IMR-90 (cell line): ENCODE results near the gene RPS16. TPM values are rescaled to one million over a fixed set of nuclear protein-coding genes. Genes with fewer than 3 reads are reported as not detected.

Source experiments
- ATAC-seq: fragments of 200-7000 bp; cut with Tn5 transposase; 2 replicates; pipeline ENCODE4 v1.9.1; 2020; ENCODE audit warnings: low read depth, mild to moderate bottlenecking, moderate library complexity
- BruUV-seq: library from RNA; stranded (reverse); fragments of 400-500 nt; replicated peaks from 2 replicates; lab custom pipeline; 2021; lab: Mats Ljungman, UMichigan
- CTCF ChIA-PET: fragments of 300-600 bp; formaldehyde crosslinking; extraction: SDS; loops from one replicate; lab custom pipeline; 2021; ENCODE audit warnings: antibody characterized with exemption; lab: Yijun Ruan, JAX
- POLR2A ChIA-PET: fragments of 300-600 bp; sonication (Branson Sonifier 250); formaldehyde crosslinking; loops from one replicate; lab custom pipeline; 2022; ENCODE audit warnings: antibody characterized with exemption; ENCODE audit not compliant: unreplicated experiment; lab: Charles Lee
- DNase-seq: peaks from one replicate; pipeline ENCODE4 v3.0.0; 2013
- H2AFZ ChIP-seq: replicated peaks from 2 replicates; pipeline ENCODE3; 2013; ENCODE audit warnings: low read length, mild to moderate bottlenecking; ENCODE audit not compliant: poor library complexity
- H2AK5ac ChIP-seq: 2 replicates; pipeline ENCODE4 v1.6.1; 2013; ENCODE audit warnings: low read depth, low read length, inconsistent platforms
- H2AK9ac ChIP-seq: replicated peaks from 2 replicates; pipeline ENCODE3; 2013; ENCODE audit warnings: mild to moderate bottlenecking, low read depth, low read length, moderate library complexity; ENCODE audit not compliant: poor library complexity
- H2BK120ac ChIP-seq: 2 replicates; pipeline ENCODE4 v1.6.1; 2013; ENCODE audit warnings: low read depth, low read length, inconsistent platforms
- H2BK15ac ChIP-seq: 3 replicates; pipeline ENCODE4 v1.6.1; 2013; ENCODE audit warnings: low read depth, low read length, inconsistent platforms
- H2BK20ac ChIP-seq: 2 replicates; pipeline ENCODE4 v1.6.1; 2013; ENCODE audit warnings: low read depth, mild to moderate bottlenecking, inconsistent platforms, low read length, moderate library complexity
- H2BK5ac ChIP-seq: 2 replicates; pipeline ENCODE4 v1.6.1; 2013; ENCODE audit warnings: mild to moderate bottlenecking, low read depth, low read length, inconsistent platforms; ENCODE audit not compliant: poor library complexity, severe bottlenecking
- H3K14ac ChIP-seq: replicated peaks from 2 replicates; pipeline ENCODE4 v1.6.1; 2013; ENCODE audit warnings: low read depth, low read length, inconsistent platforms
- H3K18ac ChIP-seq: 2 replicates; pipeline ENCODE4 v1.6.1; 2013; ENCODE audit warnings: low read depth, low read length, control low read depth
- H3K23ac ChIP-seq: 2 replicates; pipeline ENCODE4 v1.6.1; 2013; ENCODE audit warnings: low read depth, low read length, inconsistent platforms
- H3K27ac ChIP-seq: 2 replicates; pipeline ENCODE4 v1.5.1; 2013; ENCODE audit warnings: mild to moderate bottlenecking, control low read depth, low read length; ENCODE audit not compliant: insufficient read depth
- H3K27me3 ChIP-seq: 2 replicates; pipeline ENCODE4 v1.6.1; 2013; ENCODE audit warnings: low read length; ENCODE audit not compliant: control insufficient read depth, insufficient read depth
- H3K36me3 ChIP-seq: 2 replicates; pipeline ENCODE4 v1.6.1; 2013; ENCODE audit warnings: low read length, mixed read lengths; ENCODE audit not compliant: control insufficient read depth, insufficient read depth
- H3K4ac ChIP-seq: 2 replicates; pipeline ENCODE4 v1.6.1; 2013; ENCODE audit warnings: low read depth, low read length, inconsistent platforms
- H3K4me1 ChIP-seq: 2 replicates; pipeline ENCODE4 v1.6.1; 2013; ENCODE audit warnings: low read length, mixed read lengths; ENCODE audit not compliant: control insufficient read depth, insufficient read depth
- H3K4me2 ChIP-seq: 2 replicates; pipeline ENCODE4 v1.6.1; 2013; ENCODE audit warnings: low read depth, mild to moderate bottlenecking, control low read depth, low read length, moderate library complexity
- H3K4me3 ChIP-seq: 2 replicates; pipeline ENCODE4 v1.5.1; 2013; ENCODE audit warnings: low read depth, mild to moderate bottlenecking, control low read depth, low read length, moderate library complexity; ENCODE audit not compliant: insufficient read depth
- H3K56ac ChIP-seq: 2 replicates; pipeline ENCODE4 v1.6.1; 2013; ENCODE audit warnings: low read length, inconsistent platforms; ENCODE audit not compliant: insufficient read depth; ENCODE audit errors: extremely low read depth
- H3K79me1 ChIP-seq, 2 experiments: 2 replicates each; pipeline ENCODE4 v1.6.1; 2013; ENCODE audit warnings: low read length in 2 of 2, inconsistent platforms in 1 of 2, low read depth in 1 of 2
- H3K9ac ChIP-seq: 2 replicates; pipeline ENCODE4 v1.6.1; 2013; ENCODE audit warnings: low read depth, low read length, control low read depth
- H3K9me1 ChIP-seq: 2 replicates; pipeline ENCODE4 v1.6.1; 2013; ENCODE audit warnings: low read length, inconsistent platforms; ENCODE audit not compliant: insufficient read depth
- H3K9me3 ChIP-seq: 2 replicates; pipeline ENCODE4 v1.6.1; 2013; ENCODE audit warnings: low read length; ENCODE audit not compliant: control insufficient read depth, insufficient read depth
- H4K20me1 ChIP-seq: 2 replicates; pipeline ENCODE4 v1.6.1; 2013; ENCODE audit warnings: low read length, inconsistent platforms; ENCODE audit not compliant: insufficient read depth
- H4K5ac ChIP-seq: 2 replicates; pipeline ENCODE4 v1.6.1; 2013; ENCODE audit warnings: mild to moderate bottlenecking, low read depth, low read length, control low read depth
- H4K8ac ChIP-seq, 2 experiments: 2 replicates each; pipeline ENCODE4 v1.6.1; 2013; ENCODE audit warnings: low read depth in 2 of 2, low read length in 2 of 2, control low read depth in 1 of 2, inconsistent platforms in 1 of 2
- H4K91ac ChIP-seq: 2 replicates; pipeline ENCODE4 v1.6.1; 2013; ENCODE audit warnings: low read depth, low read length, inconsistent platforms; ENCODE audit not compliant: insufficient read depth
- BHLHE40 ChIP-seq: fragments of 150-350 bp; IDR thresholded peaks from 2 replicates; pipeline ENCODE4 v1.6.1; 2016; ENCODE audit warnings: mild to moderate bottlenecking, low read depth, low read length
- CEBPB ChIP-seq: IDR thresholded peaks from 2 replicates; pipeline ENCODE4 v1.6.1; 2012; ENCODE audit warnings: low read depth, low read length, improper control_type of control experiment
- MXI1 ChIP-seq: IDR thresholded peaks from 2 replicates; pipeline ENCODE4 v1.6.1; 2012; ENCODE audit warnings: low read depth, mild to moderate bottlenecking, low read length, moderate library complexity, borderline replicate concordance
- POLR2A ChIP-seq: IDR thresholded peaks from 2 replicates; pipeline ENCODE4 v1.6.1; 2012; ENCODE audit warnings: mild to moderate bottlenecking, low read depth, low read length
- RAD21 ChIP-seq: IDR thresholded peaks from 2 replicates; pipeline ENCODE4 v1.6.1; 2012; ENCODE audit warnings: low read length, improper control_type of control experiment
- SMC3 ChIP-seq: fragments of 150-350 bp; IDR thresholded peaks from 2 replicates; pipeline ENCODE4 v1.6.1; 2016; ENCODE audit warnings: low read depth, mild to moderate bottlenecking, antibody characterized with exemption, low read length, moderate library complexity
- WGBS, 2 experiments: methylation state at CpG; one replicate each; pipeline versions ENCODE4 v1.1.5 to v1.1.7; 2013; ENCODE audit warnings: missing lambda C conversion rate in 2 of 2; ENCODE audit not compliant: insufficient read length in 1 of 2; ENCODE audit errors: extremely low coverage in 2 of 2; 5-methylcytosine and 5-hydroxymethylcytosine counted together
- dilution Hi-C: fragments of 300-500 bp; cut with HindIII; formaldehyde crosslinking; loops from one replicate; pipeline ENCODE4 v1.14.3; 2018; ENCODE audit warnings: low sequenced_read_pairs; ENCODE audit not compliant: unreplicated experiment
- in situ Hi-C: fragments of 300-500 bp; cut with MboI; formaldehyde crosslinking; loops from 3 replicates; pipeline ENCODE4 v1.14.3; 2019; ENCODE audit warnings: low sequenced_read_pairs, inconsistent platforms, mixed read lengths
- intact Hi-C: fragments of 100-400 bp; cut with micrococcal nuclease; formaldehyde crosslinking; loops from 2 replicates; pipeline ENCODE4 v1.10.0; 2022
- polyA plus RNA-seq, 3 experiments: library from polyadenylated mRNA; depleted of rRNA; stranded (reverse); fragments of >200 nt; gene quantifications; 2 replicates each; pipeline ENCODE4 v1.2.3, GENCODE V29; 2012; ENCODE audit warnings: low replicate concordance in 1 of 3
- total RNA-seq: library from RNA; depleted of rRNA; stranded (reverse); fragments of >200 nt; gene quantifications from 2 replicates; pipeline ENCODE4 v1.2.3, GENCODE V29; 2012
- TF ChIP-seq, protein P1 (sequence below): conservative IDR thresholded peaks from 2 replicates; pipeline ENCODE4 v1.5.1; 2012; ENCODE audit warnings: mild to moderate bottlenecking, low read depth, low read length, improper control_type of control experiment

RPS16 gene
- total and polyA plus RNA-seq, 2 of the 4 experiments (the other 2 are of a cell fraction): 320 to 3,500 TPM

DNA sequence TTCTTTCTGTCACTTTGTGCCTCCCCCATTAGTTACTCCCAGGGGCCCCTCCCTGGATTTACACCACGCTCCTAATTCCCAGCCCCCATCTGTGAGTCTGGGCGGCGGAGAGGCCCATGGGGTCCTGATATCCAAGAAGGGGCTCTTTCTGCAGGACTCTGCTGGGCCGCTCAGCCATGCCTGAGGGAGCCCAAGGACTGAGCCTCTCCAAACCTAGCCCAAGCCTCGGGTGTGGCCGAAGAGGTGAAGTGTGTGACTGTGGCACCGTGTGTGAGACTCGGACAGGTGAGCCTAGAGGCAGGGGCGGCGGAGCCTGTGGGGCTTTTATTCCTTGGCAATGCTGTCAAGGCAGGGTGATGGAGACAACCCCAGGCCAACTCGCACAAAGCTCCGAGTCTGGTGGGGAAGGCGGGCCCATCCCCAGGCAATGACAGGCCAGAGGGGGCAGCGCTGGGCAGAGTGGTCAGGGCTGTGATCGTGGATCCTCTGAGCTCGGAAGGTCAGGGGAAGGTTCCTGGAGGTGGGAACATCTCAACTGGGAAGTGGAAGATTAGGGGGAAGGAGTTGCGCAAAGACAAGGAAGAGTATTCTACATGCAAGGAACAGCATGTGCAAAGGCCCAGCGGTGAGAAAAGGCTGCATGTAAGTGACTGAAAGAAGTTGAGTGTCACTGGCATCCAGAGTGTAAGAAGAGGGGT is 21.7 kb downstream of the RPS16 start:
- peak overlapping the region; percentile 74 for H4K5ac ChIP-seq
- peaks cover 23% of the 10 kb centered on the region for H3K4me1 ChIP-seq
- H3K36me3 ChIP-seq: peaks cover 33% of the 10 kb centered on the region
- WGBS, 2 experiments: 19% methylated on average over 6 of the region's 18 CpGs; no CpG with 5 or more reads in 1 of the 2 experiments
- peak overlapping the region; percentile 98 for H3K27ac ChIP-seq
- H3K14ac ChIP-seq: peak overlapping the region; percentile 100
- peak overlapping the region; percentile 85 to 94; a peak in 3 of 4 replicates for H4K8ac ChIP-seq
- H4K91ac ChIP-seq: peak overlapping the region; percentile 91
- ATAC-seq (no peak), DNase-seq (peak; percentile 28)
- peak overlapping the region; percentile 72 for H3K4me2 ChIP-seq
- peak overlapping the region; percentile 91 for H2AK9ac ChIP-seq
- peak overlapping the region; percentile 79 for H2AFZ ChIP-seq
- H2BK15ac ChIP-seq: peak overlapping the region; percentile 49; the same call in 1 of the 3 replicates
- peak overlapping the region; percentile 79 for H2AK5ac ChIP-seq
- H2BK5ac ChIP-seq: peak overlapping the region; percentile 88
- peaks cover 11% of the 10 kb centered on the region; the same call in 1 of the 2 replicates for H3K9me1 ChIP-seq
- H3K23ac ChIP-seq: peak overlapping the region; percentile 99
- peak overlapping the region; percentile 95 for H3K56ac ChIP-seq
- dilution Hi-C loops: no loop called here
- H3K79me1 ChIP-seq: peaks cover 11 to 71% of the 10 kb centered on the region in 2 experiments
- ChIA-PET CTCF (interaction anchor here (0.5 to 1.1 kb wide), 3 partner anchors 16 to 117 kb away, joined by 3 to 4 read pairs (median 3); no protein-coding TSS in a partner anchor), POLR2A (interaction anchor here (0.6 to 0.8 kb wide), 2 partner anchors 18 to 22 kb away, joined by 4 to 13 read pairs; partner anchors contain the start of gene RPS16)
- H4K20me1 ChIP-seq: peaks cover 43% of the 10 kb centered on the region
- peak overlapping the region; percentile 65 for H2BK20ac ChIP-seq
- peak overlapping the region; percentile 99 for H3K9ac ChIP-seq
- H3K18ac ChIP-seq: peak overlapping the region; percentile 72
- H2BK120ac ChIP-seq: peak overlapping the region; percentile 87
- H3K4me3 ChIP-seq: peak overlapping the region; percentile 90
- peak overlapping the region; percentile 98 for H3K4ac ChIP-seq
- in situ Hi-C loops: no loop called here
- intact Hi-C loops: loop anchor here (2.0 kb wide), 1 partner anchor 291 kb away; no protein-coding TSS in a partner anchor
- no peaks in the 10 kb centered on the region for H3K9me3 ChIP-seq
- TF ChIP-seq POLR2A (peak; percentile 30; the same call in 1 of the 2 replicates), BHLHE40 (no peak), CEBPB (peak; percentile 80), MXI1 (0 out of 2 replicates have a peak, but pooled peaks have one; percentile 6), RAD21 (0 out of 2 replicates have a peak, but pooled peaks have one; percentile 20), SMC3 (no peak)
- TF ChIP-seq, protein P1, sequence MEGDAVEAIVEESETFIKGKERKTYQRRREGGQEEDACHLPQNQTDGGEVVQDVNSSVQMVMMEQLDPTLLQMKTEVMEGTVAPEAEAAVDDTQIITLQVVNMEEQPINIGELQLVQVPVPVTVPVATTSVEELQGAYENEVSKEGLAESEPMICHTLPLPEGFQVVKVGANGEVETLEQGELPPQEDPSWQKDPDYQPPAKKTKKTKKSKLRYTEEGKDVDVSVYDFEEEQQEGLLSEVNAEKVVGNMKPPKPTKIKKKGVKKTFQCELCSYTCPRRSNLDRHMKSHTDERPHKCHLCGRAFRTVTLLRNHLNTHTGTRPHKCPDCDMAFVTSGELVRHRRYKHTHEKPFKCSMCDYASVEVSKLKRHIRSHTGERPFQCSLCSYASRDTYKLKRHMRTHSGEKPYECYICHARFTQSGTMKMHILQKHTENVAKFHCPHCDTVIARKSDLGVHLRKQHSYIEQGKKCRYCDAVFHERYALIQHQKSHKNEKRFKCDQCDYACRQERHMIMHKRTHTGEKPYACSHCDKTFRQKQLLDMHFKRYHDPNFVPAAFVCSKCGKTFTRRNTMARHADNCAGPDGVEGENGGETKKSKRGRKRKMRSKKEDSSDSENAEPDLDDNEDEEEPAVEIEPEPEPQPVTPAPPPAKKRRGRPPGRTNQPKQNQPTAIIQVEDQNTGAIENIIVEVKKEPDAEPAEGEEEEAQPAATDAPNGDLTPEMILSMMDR: peak; percentile 19; the same call in 1 of the 2 replicates
- H3K27me3 ChIP-seq: no peaks in the 10 kb centered on the region
- no TSS peak for BruUV-seq
